Myocyte (in vitro differentiated cells): ENCODE data around the gene ICA1. TPM values are rescaled to one million over a fixed set of nuclear protein-coding genes. Genes with fewer than 3 reads are reported as not detected.

ENCODE experiments used
- total RNA-seq: library from RNA; depleted of rRNA; stranded (reverse); fragments of >200 nt; gene quantifications from 2 replicates; pipeline ENCODE4 v1.2.3, GENCODE V29; 2014

Gene ICA1
- total RNA-seq, 1 donor from 2014 or later = 0.16 TPM

Other genes with a start within 250 kb of the ICA1 start
- gene NXPH1, start 171.4 kb upstream of the ICA1 start, total RNA-seq = 0.13 and 0.36 TPM in 2 replicates